ENCODE results near the gene ZNF181. TPM values are rescaled to one million over a fixed set of nuclear protein-coding genes. Genes with fewer than 3 reads are reported as not detected.

ZNF181 gene
- total RNA-seq, 1 donor from 2014 or later: 7.3 TPM

- Mint-ChIP-seq H3K27me3 (ENCODE audit: low read depth) (peaks cover 13% of the 10 kb centered on the region), H3K27ac (no peak overlapping the region), H3K4me3 (no peak overlapping the region), H3K9me3 (peaks cover 29% of the 10 kb centered on the region), H3K36me3 (no peaks in the 10 kb centered on the region), H3K4me1 (peaks cover 14% of the 10 kb centered on the region)
- DNase-seq (ENCODE audit: low spot score in 2 of 2, unreplicated experiment in 2 of 2): no peak
- TF ChIP-seq CTCF (IDR thresholded peaks at IDR 0.05; ENCODE audit: unreplicated experiment): no peak
These were observed 40.8 kb downstream of the ZNF181 start for GRCh38 chr19:34774857-34775256.

GRCh38 chr19:34778342-34778741 lies 44.3 kb downstream of the ZNF181 start:
- Mint-ChIP-seq H3K27me3 (ENCODE audit: low read depth) (peaks cover 13% of the 10 kb centered on the region), H3K36me3 (no peaks in the 10 kb centered on the region), H3K27ac (no peak overlapping the region), H3K4me1 (no peaks in the 10 kb centered on the region), H3K4me3 (no peak overlapping the region), H3K9me3 (peaks cover 53% of the 10 kb centered on the region)
- no peak for TF ChIP-seq CTCF (IDR thresholded peaks at IDR 0.05; ENCODE audit: unreplicated experiment)
- DNase-seq (ENCODE audit: low spot score in 2 of 2, unreplicated experiment in 2 of 2): no peak

GRCh38 chr19:34779652-34780051 lies 45.6 kb downstream of the ZNF181 start:
- Mint-ChIP-seq H3K27ac (no peak overlapping the region), H3K9me3 (peaks cover 65% of the 10 kb centered on the region), H3K27me3 (ENCODE audit: low read depth) (peaks cover 7% of the 10 kb centered on the region), H3K4me3 (no peak overlapping the region), H3K4me1 (no peaks in the 10 kb centered on the region), H3K36me3 (no peaks in the 10 kb centered on the region)
- no peak for TF ChIP-seq CTCF (IDR thresholded peaks at IDR 0.05; ENCODE audit: unreplicated experiment)
- DNase-seq (ENCODE audit: low spot score in 2 of 2, unreplicated experiment in 2 of 2): no peak

GRCh38 chr19:34786236-34786635 lies 52.2 kb downstream of the ZNF181 start:
- no peak for TF ChIP-seq CTCF (IDR thresholded peaks at IDR 0.05; ENCODE audit: unreplicated experiment)
- no peaks in the 10 kb centered on the region for H3K27me3 Mint-ChIP-seq (ENCODE audit: low read depth)
- H3K36me3 Mint-ChIP-seq: no peaks in the 10 kb centered on the region
- no peak for DNase-seq (ENCODE audit: low spot score in 2 of 2, unreplicated experiment in 2 of 2)
- H3K9me3 Mint-ChIP-seq: peaks cover 60% of the 10 kb centered on the region
- no peak overlapping the region for H3K4me3 Mint-ChIP-seq
- H3K27ac Mint-ChIP-seq: no peak overlapping the region
- no peaks in the 10 kb centered on the region for H3K4me1 Mint-ChIP-seq

GRCh38 chr19:34787059-34787824 lies 53.2 kb downstream of the ZNF181 start:
- Mint-ChIP-seq H3K36me3 (no peaks in the 10 kb centered on the region), H3K4me3 (no peak overlapping the region), H3K27ac (no peak overlapping the region), H3K9me3 (peaks cover 56% of the 10 kb centered on the region), H3K4me1 (no peaks in the 10 kb centered on the region), H3K27me3 (ENCODE audit: low read depth) (no peaks in the 10 kb centered on the region)
- no peak for DNase-seq (ENCODE audit: low spot score in 2 of 2, unreplicated experiment in 2 of 2)
- no peak for TF ChIP-seq CTCF (IDR thresholded peaks at IDR 0.05; ENCODE audit: unreplicated experiment)

Measured in mesothelial cell of epicardium (in vitro differentiated cells).